NCI-H2227 treated with DMSO at 0.1 percent for 48 hours (cell line): ENCODE data around the gene FCGR3B.
"Not testable (repeated sequence)": the region's sequence is repeated elsewhere in the genome, so short reads cannot be mapped to it uniquely, and the experiment has no call there.

Source experiments
- DNase-seq: peaks from one replicate; lab custom pipeline; 2025; lab: John Stamatoyannopoulos, UW

The FCGR3B gene

DNA sequence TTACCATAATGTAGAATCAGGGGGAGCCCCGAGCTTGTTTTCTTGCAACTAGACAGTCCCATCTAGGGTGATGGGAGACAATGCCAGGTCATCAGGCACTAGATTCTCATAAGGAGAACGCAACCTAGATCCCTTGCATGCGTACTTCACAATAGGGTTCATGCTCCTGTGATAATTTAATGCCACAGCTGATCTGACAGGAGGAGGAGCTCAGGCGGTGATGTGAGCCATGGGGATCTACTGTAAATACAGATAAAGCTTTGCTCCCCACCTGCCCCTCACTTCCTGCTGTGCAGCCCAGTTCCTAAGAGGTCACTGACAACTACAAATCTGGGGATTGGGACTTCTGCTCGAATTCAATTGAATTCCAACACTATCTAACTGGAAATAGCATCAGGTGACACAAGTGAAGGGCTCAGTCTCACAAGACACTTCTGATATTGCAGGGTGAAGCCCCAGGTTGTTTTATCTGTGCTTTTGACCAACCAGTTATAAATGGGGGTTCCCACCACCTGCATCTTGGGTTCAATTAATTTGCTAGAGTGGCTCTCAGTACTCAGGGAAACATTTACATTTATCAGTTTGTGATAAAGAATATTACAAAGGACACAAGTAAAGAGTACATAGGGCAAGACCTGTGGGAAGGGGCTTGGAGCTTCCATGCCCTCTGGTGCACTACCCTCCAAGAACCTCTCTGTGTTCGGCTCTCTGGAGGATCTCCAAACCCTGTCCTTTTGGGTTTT lies 7.4 kb upstream of the FCGR3B start:
- DNase-seq = not testable (repeated sequence)

DNA sequence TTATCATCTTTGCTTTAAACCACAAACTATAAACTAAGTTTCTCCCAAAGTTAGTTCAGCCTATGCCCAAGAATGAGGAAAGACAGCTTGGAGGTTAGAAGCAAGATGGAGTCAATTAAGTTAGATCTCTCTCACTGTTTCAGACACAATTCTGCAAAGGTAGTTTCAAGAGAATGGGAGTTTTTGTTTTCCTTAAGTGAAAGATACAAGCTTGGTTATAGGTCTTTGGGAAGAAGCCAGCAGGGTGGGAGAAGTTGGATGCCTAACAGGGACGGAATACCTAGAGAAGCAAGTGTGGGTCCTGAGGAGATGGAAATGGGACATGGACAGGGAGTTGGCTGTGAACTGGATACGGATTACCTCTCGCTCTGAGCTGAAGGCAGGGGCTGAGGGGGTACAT lies 6.0 kb upstream of the FCGR3B start:
- DNase-seq = not testable (repeated sequence)

DNA sequence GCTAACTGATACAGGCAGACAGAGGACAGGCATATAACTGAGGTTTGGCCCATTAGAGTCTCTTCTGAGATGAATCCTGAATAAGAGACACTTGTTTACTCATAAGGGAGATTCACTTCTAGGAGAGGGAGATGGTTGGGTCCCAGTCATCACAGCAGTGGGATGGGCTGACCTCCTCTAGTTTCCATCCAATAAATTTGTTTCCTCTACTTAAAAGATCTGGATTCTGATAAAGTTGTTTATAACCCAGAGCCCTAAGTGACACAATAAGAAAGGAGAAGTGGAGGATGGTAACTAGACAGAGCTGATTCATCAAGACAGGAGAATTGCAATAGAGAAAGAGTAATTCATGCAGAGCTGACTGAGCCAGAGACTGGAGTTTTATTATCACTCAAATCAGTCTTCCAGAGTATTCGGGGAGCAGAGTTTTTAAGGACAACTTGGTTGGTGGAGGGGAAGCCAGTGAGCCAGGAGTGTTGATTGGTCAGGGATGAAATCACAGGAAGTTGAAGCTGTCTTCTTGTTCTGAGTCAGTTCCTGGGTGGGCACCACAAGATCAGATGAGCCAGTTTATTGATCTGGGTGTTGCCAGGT lies 5.3 kb upstream of the FCGR3B start:
- DNase-seq = not testable (repeated sequence)

DNA sequence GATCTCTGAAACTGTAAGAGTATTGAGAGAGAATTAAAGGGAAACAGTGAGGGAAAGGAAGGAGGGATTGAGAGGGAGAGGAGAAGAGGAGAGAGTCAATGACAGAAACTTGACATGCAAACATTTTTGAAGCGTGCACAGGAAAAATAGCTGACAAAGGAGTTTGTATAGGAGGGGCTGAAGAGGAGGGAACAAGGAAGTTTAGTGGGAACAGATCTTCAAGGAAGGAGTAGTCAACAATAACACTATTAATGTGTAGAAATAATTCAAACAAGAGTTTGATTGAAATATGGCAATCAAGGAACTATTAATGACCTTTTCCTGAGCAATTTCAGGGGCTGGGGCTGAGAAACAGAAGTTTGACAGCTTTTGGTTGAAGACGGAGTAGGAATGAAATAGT lies 4.0 kb upstream of the FCGR3B start:
- not testable (repeated sequence) for DNase-seq

DNA sequence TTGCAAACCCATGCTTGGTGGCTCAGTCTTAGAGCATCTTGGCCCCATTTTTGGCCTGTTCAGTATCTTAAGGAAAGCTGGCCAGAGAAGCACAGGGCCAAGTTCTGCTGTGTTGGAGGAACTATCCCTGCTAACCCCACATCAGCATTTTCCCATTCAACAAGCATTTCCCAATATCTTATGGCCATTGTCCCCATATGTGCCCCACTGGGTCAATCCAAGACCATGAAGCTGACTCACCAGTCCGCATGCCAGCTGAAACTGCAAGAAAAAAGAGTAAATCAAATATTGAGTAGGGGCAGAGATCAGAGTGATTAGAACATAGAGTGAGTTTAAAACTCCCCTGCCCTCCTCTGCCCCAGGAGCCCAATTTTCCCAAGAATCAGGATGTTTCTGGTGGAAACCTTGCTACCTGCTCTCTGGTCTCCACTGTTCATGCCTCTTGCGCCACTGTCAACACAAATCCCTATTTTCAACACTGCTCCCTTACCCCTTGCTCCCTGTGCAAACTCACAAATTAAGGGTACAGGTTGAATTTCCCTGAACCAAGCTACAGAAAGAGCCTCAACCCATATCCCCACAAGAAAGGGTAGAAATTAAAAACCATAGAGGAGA lies 741 bp downstream of the FCGR3B start:
- not testable (repeated sequence) for DNase-seq

DNA sequence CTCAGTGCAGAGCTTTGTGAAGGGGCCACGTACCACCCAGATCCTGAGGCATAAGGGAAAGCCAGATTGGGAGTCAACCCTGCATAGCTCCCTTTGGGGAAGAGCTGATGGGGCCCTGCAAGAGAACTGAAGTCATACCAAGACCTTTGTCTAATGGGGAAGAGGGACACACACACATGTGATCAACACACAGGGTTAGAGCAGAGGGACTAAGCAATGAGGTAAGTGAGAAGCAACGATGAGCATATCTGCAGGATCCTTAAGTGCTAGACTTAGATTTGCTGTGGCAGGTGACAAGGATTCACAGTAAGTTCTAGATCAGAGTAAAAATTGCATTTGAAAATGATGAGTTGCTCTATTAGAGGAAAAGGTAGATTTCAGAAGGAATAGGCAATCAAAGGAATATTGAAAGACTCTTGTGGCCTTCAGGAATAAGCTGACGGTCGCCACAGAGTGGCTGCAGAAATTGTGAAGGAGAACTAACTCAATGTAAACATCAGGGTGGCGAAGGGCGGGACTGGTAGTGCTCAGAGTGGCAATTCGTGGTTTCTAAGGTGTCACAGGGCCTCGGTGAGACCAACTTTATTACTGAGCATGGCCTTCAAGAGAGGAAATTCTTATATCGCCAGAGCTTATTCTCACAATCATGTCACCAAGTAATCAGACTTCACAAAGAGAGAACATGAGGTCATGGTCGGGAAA lies 4.4 kb downstream of the FCGR3B start:
- not testable (repeated sequence) for DNase-seq

DNA sequence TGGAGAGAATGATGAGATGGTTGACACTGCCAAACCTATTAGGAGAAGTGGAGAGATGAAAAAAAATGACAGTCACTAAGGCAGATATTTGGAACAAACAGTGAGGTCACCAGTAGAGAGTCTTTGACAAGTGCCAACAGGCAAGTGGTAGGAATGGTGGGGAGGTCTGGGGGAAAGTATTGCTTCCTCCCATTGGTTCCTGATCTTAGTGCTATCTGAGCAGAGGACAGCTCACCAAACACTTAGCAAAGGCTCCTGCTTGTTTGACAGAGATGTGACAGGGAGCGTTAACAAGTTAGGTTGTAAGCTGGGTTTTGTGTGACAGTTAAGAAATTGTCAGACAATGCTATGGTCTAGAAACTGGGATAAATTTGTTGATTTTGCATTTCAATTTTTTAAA lies 6.4 kb downstream of the FCGR3B start:
- not testable (repeated sequence) for DNase-seq

DNA sequence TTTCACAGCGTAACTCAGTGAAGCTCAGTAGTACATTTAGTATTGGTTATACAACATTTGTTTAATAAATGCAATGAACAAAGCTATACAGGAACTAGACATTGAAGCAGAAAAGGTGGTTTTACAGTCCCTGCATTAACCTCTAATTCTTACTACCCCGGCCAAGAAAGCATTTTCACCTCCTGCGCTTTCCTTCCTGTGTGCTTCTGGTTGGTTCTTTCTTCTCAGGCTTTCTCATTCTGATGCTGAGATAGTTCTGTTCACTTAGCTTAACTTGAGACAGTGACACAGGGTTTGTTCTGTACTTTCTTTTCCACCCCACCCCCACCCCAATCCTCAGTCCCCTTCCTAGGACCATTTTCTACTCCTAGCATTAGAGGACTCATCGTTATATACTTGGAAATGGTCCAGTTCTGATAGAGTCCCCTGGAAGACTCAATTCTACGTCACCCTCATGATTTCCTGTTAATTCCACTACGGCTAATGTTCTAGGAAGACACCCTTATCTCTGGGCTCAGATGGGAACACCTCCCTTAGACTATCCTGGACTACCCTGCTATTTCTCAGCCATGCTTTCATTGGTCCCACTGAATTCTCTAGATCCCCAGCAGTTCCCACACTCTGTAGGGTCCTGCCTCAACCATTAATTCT lies 7.5 kb downstream of the FCGR3B start:
- not testable (repeated sequence) for DNase-seq

DNA sequence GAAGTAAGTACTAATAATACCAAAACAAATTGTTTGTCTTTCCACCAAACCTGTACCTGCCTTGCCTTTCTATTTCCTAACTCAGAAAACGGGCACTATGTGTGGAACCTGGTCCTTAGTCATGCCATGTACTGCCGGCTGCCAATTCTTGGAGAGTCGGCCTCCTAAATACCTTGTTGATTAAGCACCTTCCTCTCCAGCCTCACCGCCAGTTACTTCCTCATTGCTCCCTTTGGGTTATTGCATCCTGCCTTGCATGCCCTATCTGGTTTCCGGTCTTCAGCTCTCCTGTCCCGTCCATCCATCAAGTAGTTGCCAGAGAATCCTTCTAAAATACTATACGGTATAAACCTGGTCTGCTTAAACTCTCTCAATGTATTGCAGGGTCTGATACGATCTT lies 8.9 kb downstream of the FCGR3B start:
- not testable (repeated sequence) for DNase-seq

DNA sequence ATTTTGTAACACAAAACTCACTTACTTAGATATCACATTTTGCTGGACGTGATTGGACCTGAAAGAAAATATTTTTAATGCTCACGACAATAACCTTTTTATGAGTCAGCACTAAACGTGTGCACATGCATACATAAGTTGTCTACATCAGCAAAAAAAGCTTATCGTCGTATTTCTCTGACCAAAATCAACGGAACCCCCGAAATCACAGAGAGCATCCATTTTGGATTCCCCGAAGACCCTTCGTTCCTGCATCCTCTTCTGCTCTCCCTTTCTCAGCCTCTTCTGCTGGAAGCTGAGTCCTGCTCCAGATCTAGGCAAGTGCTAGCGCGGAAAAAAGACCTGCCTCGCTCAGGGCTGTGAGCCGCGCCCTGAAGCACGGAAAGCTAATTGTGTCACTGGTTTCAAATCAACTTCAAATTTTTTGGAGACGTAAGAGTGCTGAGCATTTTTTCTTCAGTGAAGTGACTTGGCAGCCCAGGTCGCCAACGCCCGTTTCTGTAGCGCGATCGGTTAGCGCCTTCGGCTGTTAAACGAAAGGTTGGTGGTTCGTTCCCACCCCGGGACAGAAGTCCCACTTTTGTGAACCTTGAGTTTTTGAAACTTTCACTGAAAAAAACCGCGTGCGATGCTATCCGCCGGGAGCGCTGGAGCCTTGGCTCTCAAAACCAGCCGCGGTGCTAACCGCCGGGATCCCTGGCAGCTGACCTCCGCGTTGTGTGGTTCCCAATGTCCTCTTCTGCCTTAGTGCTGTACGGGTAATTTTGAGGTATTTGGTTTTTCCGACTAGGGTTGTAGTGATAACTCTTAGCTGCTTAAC lies 9.6 kb downstream of the FCGR3B start:
- peak; percentile 79 for DNase-seq

DNA sequence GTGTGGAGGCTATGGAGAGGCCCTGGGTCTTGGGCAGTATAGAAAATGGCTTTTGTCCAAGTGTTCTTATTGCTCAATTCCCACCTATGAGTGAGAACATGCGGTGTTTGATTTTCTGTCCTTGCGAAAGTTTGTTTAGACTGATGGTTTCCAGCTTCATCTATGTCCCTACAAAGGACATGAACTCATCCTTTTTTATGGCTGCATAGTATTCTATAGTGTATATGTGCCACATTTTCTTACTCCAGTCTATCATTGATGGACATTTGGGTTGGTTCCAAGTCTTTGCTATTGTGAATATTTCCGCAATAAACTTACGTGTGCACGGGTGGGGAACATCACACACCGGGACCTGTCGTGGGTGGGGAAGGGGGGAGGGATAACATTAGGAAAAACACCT lies 10.6 kb downstream of the FCGR3B start:
- DNase-seq = not testable (repeated sequence)

DNA sequence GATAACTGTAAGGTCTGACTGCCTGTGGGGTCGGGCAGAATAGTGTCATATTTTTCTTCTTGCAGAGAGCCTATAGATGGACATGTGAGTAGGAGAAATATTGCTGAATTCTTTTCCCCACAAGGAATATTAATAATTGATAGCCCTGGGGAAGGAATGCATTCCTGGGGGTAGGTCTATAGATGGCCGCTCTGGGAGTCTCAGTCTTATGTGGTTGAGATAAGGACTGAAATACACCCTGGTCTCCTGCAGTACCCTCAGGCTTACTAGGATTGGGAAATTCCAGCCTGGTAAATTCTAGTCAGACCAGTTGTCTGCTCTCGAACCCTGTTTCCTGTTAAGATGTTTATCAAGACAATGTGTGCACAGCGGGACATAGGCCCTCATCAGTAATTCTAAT lies 12.5 kb downstream of the FCGR3B start:
- not testable (repeated sequence) for DNase-seq

DNA sequence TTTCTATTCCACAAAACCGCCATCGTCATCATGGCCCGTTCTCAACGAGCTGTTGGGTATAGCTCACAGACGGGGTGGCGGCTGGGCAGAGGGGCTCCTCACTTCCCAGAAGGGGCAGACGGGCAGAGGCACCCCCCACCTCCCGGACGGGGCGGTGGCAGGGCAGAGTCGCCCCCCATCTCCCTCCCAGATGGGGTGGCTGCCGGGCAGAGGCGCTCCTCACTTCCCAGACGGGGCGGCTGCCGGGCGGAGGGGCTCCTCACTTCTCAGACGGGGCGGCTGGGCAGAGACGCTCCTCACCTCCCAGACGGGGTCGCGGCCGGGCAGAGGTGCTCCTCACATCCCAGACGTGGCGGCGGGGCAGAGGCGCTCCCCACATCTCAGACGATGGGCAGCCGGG lies 14.6 kb downstream of the FCGR3B start:
- DNase-seq = not testable (repeated sequence)

DNA sequence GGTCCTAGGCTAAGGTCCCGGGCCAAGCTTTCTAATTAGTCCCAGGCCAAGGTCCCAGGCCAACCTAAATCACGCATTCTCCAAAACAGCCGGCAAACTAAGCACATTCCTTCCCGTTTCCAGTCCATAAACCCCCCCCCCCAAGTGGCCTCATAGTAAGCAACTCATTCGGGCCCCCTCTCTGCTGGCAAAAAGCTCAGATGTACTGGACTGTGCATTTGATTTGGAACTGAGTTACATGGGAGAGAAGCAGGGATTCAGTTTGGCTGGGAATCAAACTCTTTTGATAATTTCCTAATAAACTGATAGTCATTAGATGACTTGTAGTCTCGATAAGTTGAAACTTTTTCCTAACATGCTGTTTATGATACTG lies 17.8 kb downstream of the FCGR3B start:
- DNase-seq = not testable (repeated sequence)

DNA sequence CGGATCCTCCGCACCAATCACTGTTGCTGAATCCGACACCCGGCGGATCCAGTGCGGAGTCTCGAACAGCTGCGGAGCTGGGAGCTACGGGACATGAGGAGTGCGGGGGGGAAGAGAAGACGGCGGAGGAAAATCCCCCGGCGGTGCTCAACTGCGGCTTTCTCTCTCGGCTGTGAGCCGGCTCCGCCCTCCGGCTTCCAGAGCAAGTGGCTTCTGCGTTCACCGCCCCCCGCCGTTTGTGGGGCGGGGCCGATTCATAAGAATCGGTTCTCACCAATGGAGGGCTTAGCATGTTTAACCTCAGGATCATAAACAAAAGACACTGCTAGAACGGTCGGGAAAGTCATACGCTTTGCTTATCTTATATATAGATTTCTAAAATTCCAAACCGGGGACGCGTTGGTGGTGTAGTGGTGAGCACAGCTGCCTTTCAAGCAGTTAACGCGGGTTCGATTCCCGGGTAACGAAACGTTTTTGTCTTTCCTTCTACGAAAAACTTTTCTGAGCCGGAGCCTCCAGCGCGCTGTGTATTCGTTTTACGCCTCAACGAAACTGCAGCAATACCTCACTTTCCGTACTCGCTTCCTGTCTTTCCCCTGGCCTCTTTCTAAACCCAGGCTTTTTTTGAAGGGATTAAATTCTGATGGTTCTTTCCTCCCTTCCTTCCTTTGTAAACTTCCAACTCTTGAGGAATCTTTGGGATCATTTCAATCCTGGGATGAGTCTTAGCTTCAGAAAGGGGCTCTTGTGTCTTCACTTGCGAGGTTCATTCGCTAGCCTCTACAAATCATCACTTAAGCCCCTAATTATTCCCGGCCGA lies 18.4 kb downstream of the FCGR3B start:
- DNase-seq = peak; percentile 97

DNA sequence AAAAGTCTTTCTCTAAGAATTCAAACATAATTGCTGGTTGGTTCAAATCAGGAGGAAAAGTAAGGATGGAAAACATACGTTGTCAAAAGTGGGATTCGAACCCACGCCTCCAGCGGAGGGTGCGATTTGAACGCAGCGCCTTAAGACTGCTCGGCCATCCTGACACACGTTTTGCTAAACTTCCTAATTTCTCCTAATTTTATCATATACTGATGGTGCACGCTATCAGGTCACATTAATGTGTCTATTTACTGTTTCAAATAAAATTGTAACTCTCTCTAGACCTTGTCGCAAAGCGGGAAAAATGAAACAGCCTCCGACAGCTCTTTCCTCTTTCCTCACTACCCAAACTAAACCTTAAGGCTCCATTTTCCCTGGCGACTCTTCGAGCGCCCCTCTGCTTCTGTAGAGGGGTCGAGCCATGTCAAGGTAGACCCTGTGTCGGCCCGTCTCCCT lies 19.1 kb downstream of the FCGR3B start:
- DNase-seq = peak; percentile 75

DNA sequence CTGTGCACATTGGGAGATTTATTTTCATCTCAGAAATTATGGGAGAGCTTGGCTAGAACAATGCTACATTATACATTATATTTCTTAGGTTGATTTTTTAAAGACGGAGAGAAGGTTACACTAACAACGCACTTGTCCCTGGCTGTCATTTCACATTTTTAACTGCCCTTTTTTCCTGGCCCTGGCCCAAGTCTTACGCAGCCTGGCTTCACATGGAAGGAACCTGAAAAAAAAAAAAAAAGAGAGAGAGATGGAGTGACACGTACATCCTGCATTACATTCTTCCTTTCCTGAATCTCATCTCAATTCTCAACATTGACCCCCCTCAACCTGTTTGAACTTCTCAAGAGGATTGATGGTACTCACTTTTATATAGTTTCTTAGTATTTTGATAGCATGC lies 20.8 kb downstream of the FCGR3B start:
- not testable (repeated sequence) for DNase-seq

DNA sequence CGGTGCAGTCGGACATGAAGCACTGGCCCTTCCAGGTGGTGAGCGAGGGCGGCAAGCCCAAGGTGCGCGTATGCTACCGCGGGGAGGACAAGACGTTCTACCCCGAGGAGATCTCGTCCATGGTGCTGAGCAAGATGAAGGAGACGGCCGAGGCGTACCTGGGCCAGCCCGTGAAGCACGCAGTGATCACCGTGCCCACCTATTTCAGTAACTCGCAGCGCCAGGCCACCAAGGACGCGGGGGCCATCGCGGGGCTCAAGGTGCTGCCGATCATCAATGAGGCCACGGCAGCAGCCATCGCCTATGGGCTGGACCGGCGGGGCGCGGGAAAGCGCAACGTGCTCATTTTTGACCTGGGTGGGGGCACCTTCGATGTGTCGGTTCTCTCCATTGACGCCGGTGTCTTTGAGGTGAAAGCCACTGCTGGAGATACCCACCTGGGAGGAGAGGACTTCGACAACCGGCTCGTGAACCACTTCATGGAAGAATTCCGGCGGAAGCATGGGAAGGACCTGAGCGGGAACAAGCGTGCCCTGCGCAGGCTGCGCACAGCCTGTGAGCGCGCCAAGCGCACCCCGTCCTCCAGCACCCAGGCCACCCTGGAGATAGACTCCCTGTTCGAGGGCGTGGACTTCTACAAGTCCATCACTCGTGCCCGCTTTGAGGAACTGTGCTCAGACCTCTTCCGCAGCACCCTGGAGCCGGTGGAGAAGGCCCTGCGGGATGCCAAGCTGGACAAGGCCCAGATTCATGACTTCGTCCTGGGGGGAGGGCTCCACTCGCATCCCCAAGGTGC lies 24.2 kb downstream of the FCGR3B start:
- DNase-seq = not testable (repeated sequence)

DNA sequence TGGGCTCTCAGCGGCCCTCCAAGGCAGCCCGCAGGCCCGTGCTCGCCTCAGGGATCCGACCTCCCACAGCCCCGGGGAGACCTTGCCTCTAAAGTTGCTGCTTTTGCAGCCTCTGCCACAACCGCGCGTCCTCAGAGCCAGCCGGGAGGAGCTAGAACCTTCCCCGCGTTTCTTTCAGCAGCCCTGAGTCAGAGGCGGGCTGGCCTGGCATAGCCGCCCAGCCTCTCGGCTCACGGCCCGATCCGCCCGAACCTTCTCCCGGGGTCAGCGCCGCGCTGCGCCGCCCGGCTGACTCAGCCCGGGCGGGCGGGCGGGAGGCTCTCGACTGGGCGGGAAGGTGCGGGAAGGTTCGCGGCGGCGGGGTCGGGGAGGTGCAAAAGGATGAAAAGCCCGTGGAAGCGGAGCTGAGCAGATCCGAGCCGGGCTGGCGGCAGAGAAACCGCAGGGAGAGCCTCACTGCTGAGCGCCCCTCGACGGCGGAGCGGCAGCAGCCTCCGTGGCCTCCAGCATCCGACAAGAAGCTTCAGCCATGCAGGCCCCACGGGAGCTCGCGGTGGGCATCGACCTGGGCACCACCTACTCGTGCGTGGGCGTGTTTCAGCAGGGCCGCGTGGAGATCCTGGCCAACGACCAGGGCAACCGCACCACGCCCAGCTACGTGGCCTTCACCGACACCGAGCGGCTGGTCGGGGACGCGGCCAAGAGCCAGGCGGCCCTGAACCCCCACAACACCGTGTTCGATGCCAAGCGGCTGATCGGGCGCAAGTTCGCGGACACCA lies 25.0 kb downstream of the FCGR3B start:
- not testable (repeated sequence) for DNase-seq
